HEK293 (cell line): ENCODE results near the gene NOL3.

Experiments
- CTCF ChIA-PET: fragments of 350-600 bp; formaldehyde crosslinking; extraction: SDS; loops from one replicate; lab custom pipeline; 2021; ENCODE audit warnings: antibody characterized with exemption; lab: Yijun Ruan, JAX
- POLR2A ChIA-PET: fragments of 300-600 bp; formaldehyde crosslinking; extraction: SDS; loops from one replicate; lab custom pipeline; 2020; ENCODE audit warnings: antibody characterized with exemption, inconsistent platforms; lab: Yijun Ruan, JAX
- H3K27ac ChIP-seq: fragments of 200-500 bp; sonication (Bioruptor generic); 2 replicates; pipeline ENCODE4 v1.5.1; 2014; ENCODE audit warnings: low read depth, low read length, control low read depth, inconsistent platforms; ENCODE audit errors: extremely low read depth
- H3K36me3 ChIP-seq, 2 experiments: fragments of 200-500 bp in 1 of 2; sonication (Bioruptor generic) in 1 of 2; 1 replicate in 1 of 2; 2 replicates in 1 of 2; pipeline ENCODE4 v1.5.1; 2014 to 2017; ENCODE audit warnings: inconsistent platforms in 2 of 2, low read length in 2 of 2; ENCODE audit not compliant: control insufficient read depth in 2 of 2, insufficient read depth in 1 of 2
- H3K4me1 ChIP-seq: fragments of 200-500 bp; sonication (Bioruptor generic); 2 replicates; pipeline ENCODE4 v1.5.1; 2014; ENCODE audit warnings: mild to moderate bottlenecking, low read length, inconsistent platforms; ENCODE audit not compliant: control insufficient read depth, insufficient read depth
- H3K4me3 ChIP-seq: 2 replicates; pipeline ENCODE4 v1.5.1; 2011; ENCODE audit warnings: low read depth, mild to moderate bottlenecking, control low read depth, low read length, moderate library complexity
- H3K9me3 ChIP-seq: fragments of 200-500 bp; sonication (Bioruptor generic); 2 replicates; pipeline ENCODE4 v1.5.1; 2014; ENCODE audit warnings: low read depth, low read length, inconsistent platforms; ENCODE audit not compliant: control insufficient read depth, insufficient read depth
- PATZ1 ChIP-seq: fragments of 450-650 bp; formaldehyde crosslinking; IDR thresholded peaks from 2 replicates; pipeline ENCODE4 v1.5.1; 2016; ENCODE audit warnings: missing biosample characterization, missing genetic modification characterization
- ZBTB17 ChIP-seq: fragments of 450-650 bp; formaldehyde crosslinking; IDR thresholded peaks from 2 replicates; pipeline ENCODE4 v1.5.1; 2016; ENCODE audit warnings: missing biosample characterization, missing genetic modification characterization
- ZNF280C ChIP-seq: fragments of 450-650 bp; formaldehyde crosslinking; IDR thresholded peaks from 2 replicates; pipeline ENCODE4 v1.5.1; 2016; ENCODE audit warnings: missing biosample characterization, missing genetic modification characterization
- ZNF292 ChIP-seq: fragments of 450-650 bp; formaldehyde crosslinking; IDR thresholded peaks from 2 replicates; pipeline ENCODE4 v1.5.1; 2016; ENCODE audit warnings: low read depth, missing biosample characterization, missing genetic modification characterization, borderline replicate concordance
- ZNF302 ChIP-seq: fragments of 450-650 bp; formaldehyde crosslinking; IDR thresholded peaks from 2 replicates; pipeline ENCODE4 v1.5.1; 2016; ENCODE audit warnings: missing biosample characterization, missing genetic modification characterization, low read depth
- ZNF341 ChIP-seq: fragments of 450-650 bp; formaldehyde crosslinking; IDR thresholded peaks from 2 replicates; pipeline ENCODE4; 2016; ENCODE audit warnings: low read depth, missing biosample characterization, missing genetic modification characterization
- ZNF362 ChIP-seq: fragments of 450-650 bp; formaldehyde crosslinking; IDR thresholded peaks from 2 replicates; pipeline ENCODE4 v1.5.1; 2016; ENCODE audit warnings: missing biosample characterization, missing genetic modification characterization
- ZNF555 ChIP-seq: fragments of 450-650 bp; formaldehyde crosslinking; conservative IDR thresholded peaks from 2 replicates; pipeline ENCODE4 v1.5.1; 2017; ENCODE audit warnings: missing biosample characterization, mild to moderate bottlenecking, missing genetic modification characterization, inconsistent platforms
- ZNF792 ChIP-seq: fragments of 450-650 bp; formaldehyde crosslinking; IDR thresholded peaks from 2 replicates; pipeline ENCODE4 v1.5.1; 2016; ENCODE audit warnings: missing biosample characterization, missing genetic modification characterization
- ZNF830 ChIP-seq: fragments of 450-650 bp; IDR thresholded peaks from 2 replicates; pipeline ENCODE4 v1.5.0; 2018; ENCODE audit warnings: missing biosample characterization, missing genetic modification characterization, low read depth, mild to moderate bottlenecking, moderate library complexity
- TF ChIP-seq, protein P1 (sequence below): fragments of 450-650 bp; formaldehyde crosslinking; IDR thresholded peaks from 2 replicates; pipeline ENCODE4 v1.5.1; 2016; ENCODE audit warnings: missing biosample characterization, missing genetic modification characterization
- TF ChIP-seq, protein P2 (sequence below): fragments of 450-650 bp; formaldehyde crosslinking; optimal IDR thresholded peaks from 2 replicates; pipeline ENCODE3; 2016; ENCODE audit warnings: missing biosample characterization, mild to moderate bottlenecking, missing genetic modification characterization

NOL3 gene

GRCh38 chr16:67185651-67186134 lies 15.4 kb downstream of the NOL3 start (continued):
- TF ChIP-seq ZNF280C (tag by site-specific recombination): no peak
- no peak for TF ChIP-seq ZNF792
- TF ChIP-seq, protein P1, sequence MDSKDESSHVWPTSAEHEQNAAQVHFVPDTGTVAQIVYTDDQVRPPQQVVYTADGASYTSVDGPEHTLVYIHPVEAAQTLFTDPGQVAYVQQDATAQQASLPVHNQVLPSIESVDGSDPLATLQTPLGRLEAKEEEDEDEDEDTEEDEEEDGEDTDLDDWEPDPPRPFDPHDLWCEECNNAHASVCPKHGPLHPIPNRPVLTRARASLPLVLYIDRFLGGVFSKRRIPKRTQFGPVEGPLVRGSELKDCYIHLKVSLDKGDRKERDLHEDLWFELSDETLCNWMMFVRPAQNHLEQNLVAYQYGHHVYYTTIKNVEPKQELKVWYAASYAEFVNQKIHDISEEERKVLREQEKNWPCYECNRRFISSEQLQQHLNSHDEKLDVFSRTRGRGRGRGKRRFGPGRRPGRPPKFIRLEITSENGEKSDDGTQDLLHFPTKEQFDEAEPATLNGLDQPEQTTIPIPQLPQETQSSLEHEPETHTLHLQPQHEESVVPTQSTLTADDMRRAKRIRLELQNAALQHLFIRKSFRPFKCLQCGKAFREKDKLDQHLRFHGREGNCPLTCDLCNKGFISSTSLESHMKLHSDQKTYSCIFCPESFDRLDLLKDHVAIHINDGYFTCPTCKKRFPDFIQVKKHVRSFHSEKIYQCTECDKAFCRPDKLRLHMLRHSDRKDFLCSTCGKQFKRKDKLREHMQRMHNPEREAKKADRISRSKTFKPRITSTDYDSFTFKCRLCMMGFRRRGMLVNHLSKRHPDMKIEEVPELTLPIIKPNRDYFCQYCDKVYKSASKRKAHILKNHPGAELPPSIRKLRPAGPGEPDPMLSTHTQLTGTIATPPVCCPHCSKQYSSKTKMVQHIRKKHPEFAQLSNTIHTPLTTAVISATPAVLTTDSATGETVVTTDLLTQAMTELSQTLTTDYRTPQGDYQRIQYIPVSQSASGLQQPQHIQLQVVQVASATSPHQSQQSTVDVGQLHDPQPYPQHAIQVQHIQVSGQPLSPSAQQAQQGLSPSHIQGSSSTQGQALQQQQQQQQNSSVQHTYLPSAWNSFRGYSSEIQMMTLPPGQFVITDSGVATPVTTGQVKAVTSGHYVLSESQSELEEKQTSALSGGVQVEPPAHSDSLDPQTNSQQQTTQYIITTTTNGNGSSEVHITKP (tag by site-specific recombination): peak; percentile 82
- no peak for TF ChIP-seq ZNF362 (tag by site-specific recombination)
- TF ChIP-seq ZBTB17 (tag by site-specific recombination): 0 out of 2 replicates have a peak, but pooled peaks have one; percentile 32
- TF ChIP-seq PATZ1: 0 out of 2 replicates have a peak, but pooled peaks have one; percentile 2
- TF ChIP-seq ZNF341 (tag by site-specific recombination): 0 out of 2 replicates have a peak, but pooled peaks have one; percentile 3
- TF ChIP-seq, protein P2, sequence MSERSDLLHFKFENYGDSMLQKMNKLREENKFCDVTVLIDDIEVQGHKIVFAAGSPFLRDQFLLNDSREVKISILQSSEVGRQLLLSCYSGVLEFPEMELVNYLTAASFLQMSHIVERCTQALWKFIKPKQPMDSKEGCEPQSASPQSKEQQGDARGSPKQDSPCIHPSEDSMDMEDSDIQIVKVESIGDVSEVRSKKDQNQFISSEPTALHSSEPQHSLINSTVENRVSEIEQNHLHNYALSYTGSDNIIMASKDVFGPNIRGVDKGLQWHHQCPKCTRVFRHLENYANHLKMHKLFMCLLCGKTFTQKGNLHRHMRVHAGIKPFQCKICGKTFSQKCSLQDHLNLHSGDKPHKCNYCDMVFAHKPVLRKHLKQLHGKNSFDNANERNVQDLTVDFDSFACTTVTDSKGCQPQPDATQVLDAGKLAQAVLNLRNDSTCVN (tag by site-specific recombination): no peak
- no peak for TF ChIP-seq ZNF292 (tag by site-specific recombination)
- no peak for TF ChIP-seq ZNF830
- no peak for TF ChIP-seq ZNF555 (tag by site-specific recombination)

DNA sequence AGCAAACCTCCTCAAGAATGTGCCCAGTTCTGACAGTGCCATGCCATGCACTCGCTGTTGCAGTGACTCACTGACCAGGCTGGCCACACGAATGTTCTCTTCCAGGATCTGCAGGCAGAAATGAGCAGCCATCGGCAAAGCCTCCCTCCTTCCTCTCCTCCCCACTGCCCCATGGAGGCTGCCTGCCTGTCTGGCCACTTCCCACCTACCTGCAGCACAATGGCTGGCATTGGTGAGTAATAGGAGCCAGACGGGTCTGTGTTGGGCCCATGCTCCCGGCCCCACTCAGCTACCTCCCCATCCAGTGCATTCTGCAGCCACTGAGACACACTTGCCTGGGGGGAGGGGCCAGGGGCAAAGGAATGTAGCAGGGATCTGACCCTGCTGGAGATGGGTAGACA lies 16.2 kb downstream of the NOL3 start:
- peak; percentile 50 for TF ChIP-seq ZNF341 (tag by site-specific recombination)
- TF ChIP-seq ZNF302 (tag by site-specific recombination): no peak
- CTCF ChIA-PET: interaction anchor here (0.5 to 2.6 kb wide), 3 partner anchors 152 to 189 kb away, joined by 4 to 30 read pairs (median 4); no protein-coding TSS in a partner anchor
- Histone ChIP-seq H3K27ac (no peak overlapping the region), H3K4me1 (peaks cover 9% of the 10 kb centered on the region), H3K36me3 (no peaks in the 10 kb centered on the region), H3K9me3 (no peaks in the 10 kb centered on the region), H3K4me3 (no peak overlapping the region)
- POLR2A ChIA-PET: no interaction called here
